Measurements from ENCODE around the gene ATP2C2.
A peak's percentile ranks its signal among the peaks of the same experiment; 100 is the strongest.

ATP2C2 gene

GRCh38 chr16:84481051-84481735, 112.9 kb downstream of the ATP2C2 start:
- DNase-seq, result no peak

GRCh38 chr16:84482001-84482891, 113.9 kb downstream of the ATP2C2 start:
- no peak for DNase-seq

DNA sequence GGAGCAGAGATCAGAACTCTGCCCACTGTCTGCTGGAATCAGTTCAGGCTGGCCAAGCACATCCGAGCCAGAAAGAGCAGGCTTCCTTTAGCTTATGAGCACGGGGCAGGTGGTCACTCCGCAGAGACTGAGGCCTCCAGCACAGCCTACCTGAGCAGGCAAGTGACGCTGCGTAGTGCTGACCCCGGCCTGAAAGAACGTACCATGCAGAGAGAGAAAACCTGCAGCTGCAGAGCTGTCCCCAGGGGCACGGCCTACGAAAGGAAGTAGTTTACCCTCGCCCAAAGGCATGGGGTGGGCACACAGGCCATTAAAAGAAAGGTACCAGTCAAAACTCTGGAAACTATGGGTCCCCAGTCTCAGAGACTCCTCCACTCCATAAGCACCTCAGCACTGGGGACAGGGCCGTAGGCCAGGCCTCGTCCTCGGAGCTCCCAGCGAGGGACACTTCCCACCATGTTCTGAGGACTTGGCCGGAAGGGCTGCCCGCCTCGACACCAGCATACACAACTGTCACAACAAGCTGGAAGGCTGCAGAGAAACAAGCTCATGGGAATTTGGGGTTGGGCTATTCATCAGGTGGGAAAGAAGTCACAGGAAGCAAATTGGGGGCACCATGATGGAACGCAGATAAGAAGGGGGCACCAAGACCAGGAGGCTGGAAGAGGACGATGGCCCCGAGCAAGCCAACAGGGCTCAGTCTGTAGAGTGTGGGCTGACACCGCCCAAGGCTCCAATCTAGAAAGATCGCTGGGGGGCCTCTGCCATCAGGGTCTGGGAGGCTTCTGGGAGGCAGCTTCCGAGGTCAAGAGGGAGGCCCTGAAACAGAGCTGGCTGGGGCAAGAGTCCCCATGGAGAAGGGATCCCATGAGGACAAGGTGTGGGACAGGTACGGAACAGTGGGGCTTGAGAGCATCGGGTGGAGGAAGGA, 114.9 kb downstream of the ATP2C2 start:
- DNase-seq, result no peak

GRCh38 chr16:84483882-84484565, 115.7 kb downstream of the ATP2C2 start:
- DNase-seq, result no peak

GRCh38 chr16:84484579-84485254, 116.4 kb downstream of the ATP2C2 start:
- DNase-seq, result no peak

- DNase-seq, result no peak
Observed at GRCh38 chr16:84485255-84486010, 117.1 kb downstream of the ATP2C2 start.

DNA sequence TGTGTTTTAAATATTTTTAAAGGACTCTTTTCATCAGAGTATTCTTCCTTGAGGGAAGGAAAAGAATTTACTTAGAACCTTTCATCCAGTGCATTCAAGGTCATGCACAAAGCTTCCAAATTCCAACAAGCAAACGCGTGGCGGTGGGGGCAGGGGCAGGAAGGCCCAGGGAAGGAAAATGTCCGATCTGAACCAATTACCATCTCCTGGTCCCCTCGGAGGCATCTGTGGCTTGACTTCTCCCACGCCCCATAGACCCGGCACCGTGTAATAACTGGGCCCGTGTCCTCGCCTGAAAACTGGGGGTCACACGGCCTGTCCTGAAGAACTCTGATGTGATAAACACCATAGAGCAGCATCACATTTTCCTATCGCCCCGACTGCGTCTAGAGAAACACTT, 117.8 kb downstream of the ATP2C2 start:
- DNase-seq, result no peak

DNA sequence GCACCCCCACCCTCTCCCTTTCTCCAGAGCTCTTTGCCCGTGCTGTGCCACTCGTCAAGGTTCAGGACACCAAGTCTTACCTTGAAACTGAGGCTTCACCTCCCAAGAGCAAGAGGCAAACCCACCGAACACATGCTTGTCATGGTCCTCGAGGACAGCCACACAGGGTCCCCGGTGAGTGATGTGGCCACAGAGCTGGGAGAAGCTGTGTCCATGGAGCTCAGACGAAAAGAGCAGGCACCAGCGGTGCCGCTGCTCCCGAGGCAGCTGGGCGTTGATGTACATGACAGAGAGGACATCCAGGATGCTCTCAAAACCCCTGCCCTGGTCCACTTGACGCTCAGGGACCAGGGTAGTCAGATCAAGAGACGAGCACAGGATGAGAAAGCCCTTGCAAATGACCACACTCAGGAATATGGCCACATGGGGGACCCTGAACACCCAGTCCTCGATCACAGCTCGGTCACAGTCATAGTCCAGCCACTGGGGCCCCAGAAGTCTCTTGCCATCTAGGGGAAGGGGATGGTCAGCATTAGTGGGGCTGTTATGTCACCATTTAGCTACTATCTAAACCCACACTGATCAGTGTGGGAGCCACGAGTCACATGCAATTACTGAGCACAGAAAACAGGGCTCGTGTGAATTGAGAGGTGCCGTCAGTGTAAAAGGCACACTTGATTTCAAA, 118.4 kb downstream of the ATP2C2 start:
- DNase-seq, result no peak

GRCh38 chr16:84487358-84487757, 119.0 kb downstream of the ATP2C2 start:
- DNase-seq, result no peak

- no peak for DNase-seq
Observed at GRCh38 chr16:84489131-84489530, 120.8 kb downstream of the ATP2C2 start.

DNA sequence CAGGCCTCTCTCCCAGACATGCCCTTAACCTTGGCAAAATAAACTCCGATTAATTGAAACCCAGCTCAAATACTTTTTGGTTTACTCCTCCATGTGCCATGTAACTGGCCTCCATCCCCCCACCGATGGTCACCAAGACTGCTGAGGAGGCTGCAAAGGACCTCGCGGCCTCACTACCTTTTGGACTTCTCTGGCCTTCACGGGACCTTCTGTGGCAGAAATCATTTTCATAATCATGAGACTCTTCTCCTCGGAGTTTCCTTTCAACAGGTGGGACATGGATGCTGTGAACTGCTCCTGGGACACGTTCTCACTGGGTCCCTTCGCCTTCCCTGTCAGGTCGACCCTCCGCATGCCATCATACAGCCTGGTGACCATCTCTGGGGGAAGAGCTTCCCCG, 127.2 kb downstream of the ATP2C2 start:
- no peak for DNase-seq

DNA sequence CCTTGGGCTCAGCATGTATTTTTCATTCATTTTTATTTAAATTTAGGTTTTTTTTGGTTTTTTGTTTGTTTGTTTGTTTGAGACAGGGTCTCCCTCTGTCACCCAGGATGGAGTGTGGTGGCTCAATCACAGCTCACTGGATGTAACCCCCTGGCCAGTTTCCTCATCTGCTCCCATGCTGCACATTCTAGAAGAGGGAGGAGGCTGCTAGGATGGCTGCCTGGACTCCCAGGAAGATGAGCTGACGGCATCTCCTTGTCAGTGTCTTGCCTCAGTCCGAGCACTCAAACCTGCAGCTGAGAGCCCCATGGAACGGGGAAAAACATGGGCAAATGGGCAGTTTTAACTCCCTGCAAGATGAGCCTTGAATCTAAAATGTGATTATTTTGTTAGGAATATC, 128.7 kb downstream of the ATP2C2 start:
- no peak for DNase-seq

DNA sequence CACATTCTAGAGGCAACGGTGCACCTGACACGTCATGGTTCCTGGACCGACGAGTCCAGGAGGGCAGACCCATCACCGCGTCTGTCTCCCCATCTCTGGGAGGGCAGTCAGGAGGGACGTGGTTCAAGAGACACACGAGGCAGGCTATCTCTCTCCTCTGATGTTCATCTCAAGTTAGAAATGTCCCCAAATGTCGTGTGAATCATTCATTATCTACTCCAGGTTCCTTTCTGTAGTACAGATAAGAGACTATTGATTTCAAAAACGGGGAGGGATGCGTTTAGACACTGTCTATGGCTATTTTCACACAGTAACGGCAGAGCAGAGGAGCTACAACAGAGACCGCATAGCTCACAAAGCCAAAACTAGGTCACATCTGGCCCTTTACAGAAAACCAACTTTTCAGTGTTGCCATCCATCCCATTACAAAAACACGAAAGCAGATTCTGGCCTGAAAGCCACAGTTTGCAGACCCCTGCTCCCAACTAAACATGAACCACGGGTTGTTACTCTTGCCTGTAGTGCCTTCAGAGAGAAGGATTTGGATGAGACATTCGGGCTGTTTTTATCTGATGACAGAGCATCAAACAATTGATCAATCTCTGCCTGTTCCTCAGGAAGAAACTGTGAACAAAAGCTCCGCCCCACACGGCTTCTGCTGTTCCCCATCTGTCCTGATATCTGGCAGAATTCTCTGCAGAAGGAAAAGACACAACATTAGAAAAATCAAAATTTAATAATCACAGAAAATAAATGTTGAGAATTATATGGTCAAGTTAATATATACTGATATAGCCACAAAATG, 129.3 kb downstream of the ATP2C2 start:
- no peak for DNase-seq

DNA sequence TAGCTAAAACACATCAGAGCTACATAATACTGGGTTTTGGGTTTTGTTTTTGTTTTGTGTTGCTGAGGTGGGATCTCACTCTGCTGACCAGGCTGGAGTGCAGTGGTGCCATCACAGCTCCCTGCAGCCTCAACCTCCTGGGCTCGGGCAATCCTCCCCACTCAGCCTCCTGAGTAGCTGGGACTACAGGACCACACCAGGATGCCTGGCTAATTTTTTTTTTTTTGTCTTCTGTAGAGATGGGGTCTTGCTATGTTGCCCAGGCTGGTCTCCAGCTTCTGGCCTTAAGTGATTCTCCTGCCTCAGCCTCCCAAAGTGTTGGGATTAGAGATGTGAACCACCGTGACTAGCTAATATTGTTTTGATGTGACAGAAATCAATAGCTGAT, 129.9 kb downstream of the ATP2C2 start:
- no peak for DNase-seq

DNA sequence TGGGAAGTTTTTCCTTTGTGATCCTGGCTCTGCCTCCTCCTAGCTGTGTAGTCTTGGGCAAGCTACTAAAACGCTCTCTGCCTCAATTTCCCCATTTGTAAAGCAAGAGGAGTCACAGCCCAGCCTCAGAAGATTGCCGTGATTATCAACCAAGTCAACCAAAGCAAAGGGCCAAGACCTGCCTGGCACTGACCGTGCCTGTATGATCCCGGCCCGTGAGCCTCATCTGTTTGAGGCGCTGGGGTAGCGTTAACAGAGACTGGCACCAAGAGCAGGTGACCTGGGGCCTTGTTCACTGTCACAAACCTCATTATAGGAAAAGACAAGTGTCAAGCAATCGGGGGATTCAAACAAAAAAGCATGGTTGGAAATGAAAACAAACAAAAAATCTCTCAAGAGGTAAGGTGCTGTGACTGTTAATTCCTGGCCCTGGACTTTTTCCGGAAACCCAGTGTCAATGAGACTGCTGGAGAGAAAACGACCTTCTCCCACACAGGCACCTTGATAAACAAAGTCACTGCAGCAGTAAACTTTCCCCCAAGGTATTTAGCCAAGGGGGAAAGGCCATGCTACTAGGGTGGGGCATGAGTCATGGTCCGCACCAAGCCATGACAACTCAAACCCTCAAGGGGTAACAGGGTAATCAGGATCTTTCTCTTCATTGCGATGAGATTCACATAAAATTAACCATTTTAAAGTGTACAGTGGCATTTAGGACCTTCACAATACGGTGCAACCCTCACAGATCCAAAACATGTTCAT, 130.7 kb downstream of the ATP2C2 start:
- DNase-seq, result no peak

- DNase-seq, result no peak
Observed at GRCh38 chr16:84499638-84500037, 131.3 kb downstream of the ATP2C2 start.

- no peak for DNase-seq
Observed at GRCh38 chr16:84500531-84500930, 132.2 kb downstream of the ATP2C2 start.

DNA sequence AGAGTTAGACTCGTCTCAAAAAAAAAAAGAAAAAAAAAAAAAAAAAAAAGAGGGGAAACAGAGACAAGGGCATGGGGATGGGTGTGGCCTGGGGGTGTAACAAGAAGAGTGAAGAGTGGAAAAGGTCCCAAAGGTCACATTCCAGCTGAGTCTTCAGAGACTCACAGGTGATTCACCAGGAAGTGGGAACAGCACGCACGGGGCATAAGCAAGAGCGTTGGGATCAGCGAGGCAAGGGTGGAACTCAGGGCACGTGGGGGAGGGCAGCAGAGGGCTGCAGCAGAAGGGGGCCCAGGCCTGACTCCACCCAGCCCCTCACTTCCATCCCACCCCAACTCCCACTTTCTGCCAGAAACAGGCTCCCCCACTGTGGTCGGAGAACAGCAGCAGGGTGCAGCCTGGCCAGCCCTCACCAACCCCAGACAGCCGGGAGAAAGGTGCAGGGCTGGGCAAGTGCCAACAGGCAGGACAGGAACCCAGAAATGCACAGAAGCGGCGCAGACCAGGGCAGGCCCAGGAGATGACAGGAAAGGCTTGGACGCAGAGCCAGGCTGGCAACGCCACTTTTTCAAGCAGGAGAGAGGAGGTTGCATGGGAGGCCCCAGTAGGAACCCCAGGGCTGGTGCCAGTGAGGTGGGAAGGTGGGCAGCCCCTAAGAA, 132.9 kb downstream of the ATP2C2 start:
- peak; percentile 93 to 94 for DNase-seq
